ENCODE measurements around the gene ZNF385B. TPM values are rescaled to one million over a fixed set of nuclear protein-coding genes. Genes with fewer than 3 reads are reported as not detected.

The ZNF385B gene
- total RNA-seq, 2 donors from 2014 or later: 5.3 to 18.1 TPM

GRCh38 chr2:179646173-179646769, 215.1 kb downstream of the ZNF385B start:
- no peak for TF ChIP-seq CTCF (conservative IDR thresholded peaks at IDR 0.05)
- Mint-ChIP-seq H3K4me3 (no peak overlapping the region), H3K36me3 (ENCODE audit: low read depth) (no peaks in the 10 kb centered on the region), H3K27ac (no peak overlapping the region), H3K9me3 (no peaks in the 10 kb centered on the region), H3K4me1 (peaks cover 2% of the 10 kb centered on the region), H3K27me3 (ENCODE audit: insufficient read depth) (no peaks in the 10 kb centered on the region)
- no peak for DNase-seq
- no peaks in the 10 kb centered on the region for H3K36me3 ChIP-seq (ENCODE audit: control insufficient read depth, insufficient read depth, low read length)
- H3K9ac ChIP-seq (ENCODE audit: extremely low read depth, low read length, poor library complexity, severe bottlenecking): no peak overlapping the region
- H3K27me3 ChIP-seq (ENCODE audit: control insufficient read depth, insufficient read depth, low read length, poor library complexity, severe bottlenecking): no peaks in the 10 kb centered on the region
- H3K4me1 ChIP-seq (ENCODE audit: control insufficient read depth, insufficient read depth, low read length): no peaks in the 10 kb centered on the region
- H3K9me3 ChIP-seq (ENCODE audit: control insufficient read depth, low read length): no peaks in the 10 kb centered on the region
- H3K27ac ChIP-seq (ENCODE audit: low read depth, low read length): no peak overlapping the region
- 79 to 96% methylated on average over 4 to 9 of the region's 9 CpGs for WGBS, 2 experiments (ENCODE audit: insufficient coverage in 1 of 2, insufficient read length in 1 of 2)
- no peak overlapping the region for H3K4me3 ChIP-seq (ENCODE audit: low read length)

- no peak overlapping the region for H3K4me3 ChIP-seq (ENCODE audit: low read length)
- H3K27me3 ChIP-seq (ENCODE audit: control insufficient read depth, insufficient read depth, low read length, poor library complexity, severe bottlenecking): no peaks in the 10 kb centered on the region
- no peak overlapping the region for H3K9ac ChIP-seq (ENCODE audit: extremely low read depth, low read length, poor library complexity, severe bottlenecking)
- H3K9me3 ChIP-seq (ENCODE audit: control insufficient read depth, low read length): no peaks in the 10 kb centered on the region
- no peak overlapping the region for H3K27ac Mint-ChIP-seq
- H3K4me1 Mint-ChIP-seq: peaks cover 2% of the 10 kb centered on the region
- DNase-seq: no peak
- no peaks in the 10 kb centered on the region for H3K36me3 ChIP-seq (ENCODE audit: control insufficient read depth, insufficient read depth, low read length)
- WGBS, 2 experiments (ENCODE audit: insufficient coverage in 1 of 2, insufficient read length in 1 of 2): 90 to 91% methylated on average over 2 of the region's 2 CpGs
- H3K27ac ChIP-seq (ENCODE audit: low read depth, low read length): no peak overlapping the region
- H3K27me3 Mint-ChIP-seq (ENCODE audit: insufficient read depth): no peaks in the 10 kb centered on the region
- H3K9me3 Mint-ChIP-seq: no peaks in the 10 kb centered on the region
- no peak overlapping the region for H3K4me3 Mint-ChIP-seq
- no peak for TF ChIP-seq CTCF (conservative IDR thresholded peaks at IDR 0.05)
- H3K36me3 Mint-ChIP-seq (ENCODE audit: low read depth): no peaks in the 10 kb centered on the region
- H3K4me1 ChIP-seq (ENCODE audit: control insufficient read depth, insufficient read depth, low read length): no peaks in the 10 kb centered on the region
Measured at GRCh38 chr2:179645047-179645446, 216.4 kb downstream of the ZNF385B start.

GRCh38 chr2:179642462-179642861, 218.9 kb downstream of the ZNF385B start:
- Histone ChIP-seq H3K4me1 (ENCODE audit: control insufficient read depth, insufficient read depth, low read length) (no peaks in the 10 kb centered on the region), H3K27ac (ENCODE audit: low read depth, low read length) (no peak overlapping the region), H3K9ac (ENCODE audit: extremely low read depth, low read length, poor library complexity, severe bottlenecking) (no peak overlapping the region), H3K4me3 (ENCODE audit: low read length) (no peak overlapping the region), H3K9me3 (ENCODE audit: control insufficient read depth, low read length) (no peaks in the 10 kb centered on the region), H3K27me3 (ENCODE audit: control insufficient read depth, insufficient read depth, low read length, poor library complexity, severe bottlenecking) (no peaks in the 10 kb centered on the region), H3K36me3 (ENCODE audit: control insufficient read depth, insufficient read depth, low read length) (no peaks in the 10 kb centered on the region)
- Mint-ChIP-seq H3K27me3 (ENCODE audit: insufficient read depth) (no peaks in the 10 kb centered on the region), H3K36me3 (ENCODE audit: low read depth) (no peaks in the 10 kb centered on the region), H3K27ac (no peak overlapping the region), H3K9me3 (no peaks in the 10 kb centered on the region), H3K4me3 (no peak overlapping the region), H3K4me1 (peaks cover 2% of the 10 kb centered on the region)
- no peak for TF ChIP-seq CTCF (conservative IDR thresholded peaks at IDR 0.05)
- DNase-seq: no peak
- 100% methylated on average over 2 of the region's 2 CpGs; no CpG with 5 or more reads in 1 of the 2 experiments for WGBS, 2 experiments (ENCODE audit: insufficient coverage in 1 of 2, insufficient read length in 1 of 2)

All from endodermal cell (in vitro differentiated cells).